Measurements from ENCODE around the gene MROH2B. TPM values are rescaled to one million over a fixed set of nuclear protein-coding genes. Genes with fewer than 3 reads are reported as not detected.

Gene MROH2B
- total RNA-seq, 2 experiments from 2014 or later = not detected

GRCh38 chr5:40957048-40957447 lies 114.1 kb downstream of the MROH2B start:
- Mint-ChIP-seq H3K27ac (no peak overlapping the region), H3K4me1 (ENCODE audit: low read depth) (no peaks in the 10 kb centered on the region), H3K9me3 (peaks cover 3% of the 10 kb centered on the region), H3K36me3 (ENCODE audit: low read depth) (no peaks in the 10 kb centered on the region), H3K4me3 (no peak overlapping the region), H3K27me3 (peaks cover 6% of the 10 kb centered on the region)
- Histone ChIP-seq H3K27ac (ENCODE audit: low read depth in 1 of 2, low read length in 2 of 2) (no peak overlapping the region), H3K4me3 (ENCODE audit: low read length) (no peak overlapping the region), H3K4me1 (ENCODE audit: insufficient read depth, low read length) (no peaks in the 10 kb centered on the region), H3K9me3 (ENCODE audit: control insufficient read depth in 1 of 2, insufficient read depth in 1 of 2, low read length in 2 of 2) (no peaks in the 10 kb centered on the region), H3K27me3 (ENCODE audit: control insufficient read depth in 1 of 2, insufficient read depth in 2 of 2, low read length in 2 of 2) (no peaks in the 10 kb centered on the region), H3K36me3 (ENCODE audit: insufficient read depth, low read length) (no peaks in the 10 kb centered on the region)
- no peak for TF ChIP-seq CTCF (IDR thresholded peaks at IDR 0.05)
- intact Hi-C loops (cut with DNase I, micrococcal nuclease) = no loop called here
- POLR2A ChIA-PET = interaction anchor here (0.7 kb wide), 1 partner anchor 673 kb away, joined by 3 read pairs; no protein-coding TSS in a partner anchor
- CTCF ChIA-PET = no interaction called here
- ATAC-seq (ENCODE audit: poor library complexity) (no peak), DNase-seq (no peak)

- ChIA-PET POLR2A (no interaction called here), CTCF (interaction anchor here (0.7 kb wide), 1 partner anchor 402 kb away, joined by 3 read pairs; no protein-coding TSS in a partner anchor)
- DNase-seq (no peak), ATAC-seq (ENCODE audit: poor library complexity) (no peak)
- Mint-ChIP-seq H3K4me1 (ENCODE audit: low read depth) (no peaks in the 10 kb centered on the region), H3K27me3 (peaks cover 6% of the 10 kb centered on the region), H3K27ac (no peak overlapping the region), H3K9me3 (peaks cover 3% of the 10 kb centered on the region), H3K4me3 (no peak overlapping the region), H3K36me3 (ENCODE audit: low read depth) (no peaks in the 10 kb centered on the region)
- Histone ChIP-seq H3K4me1 (ENCODE audit: insufficient read depth, low read length) (no peaks in the 10 kb centered on the region), H3K9me3 (ENCODE audit: control insufficient read depth in 1 of 2, insufficient read depth in 1 of 2, low read length in 2 of 2) (no peaks in the 10 kb centered on the region), H3K27ac (ENCODE audit: low read depth in 1 of 2, low read length in 2 of 2) (no peak overlapping the region), H3K4me3 (ENCODE audit: low read length) (no peak overlapping the region), H3K36me3 (ENCODE audit: insufficient read depth, low read length) (no peaks in the 10 kb centered on the region), H3K27me3 (ENCODE audit: control insufficient read depth in 1 of 2, insufficient read depth in 2 of 2, low read length in 2 of 2) (no peaks in the 10 kb centered on the region)
- no peak for TF ChIP-seq CTCF (IDR thresholded peaks at IDR 0.05)
- intact Hi-C loops (cut with DNase I, micrococcal nuclease) = no loop called here
These were observed 115.8 kb downstream of the MROH2B start for GRCh38 chr5:40955313-40955712.

Other genes with a start within 250 kb of the MROH2B start
- gene RPL37, start 236.1 kb downstream of the MROH2B start, total RNA-seq = 1,000 to 10,000 TPM; 2,845 to 2,986 TPM
- under 1 TPM; 0.16 to 0.53 TPM for gene CARD6, start 230.0 kb downstream of the MROH2B start, total RNA-seq
- not detected for gene C7, start 161.8 kb downstream of the MROH2B start, total RNA-seq
- gene C6, start 142.2 kb upstream of the MROH2B start, total RNA-seq = not detected

All from CD4-positive, alpha-beta T cell (primary cell).